ENCODE measurements around the gene CSNK1G2.

DNA sequence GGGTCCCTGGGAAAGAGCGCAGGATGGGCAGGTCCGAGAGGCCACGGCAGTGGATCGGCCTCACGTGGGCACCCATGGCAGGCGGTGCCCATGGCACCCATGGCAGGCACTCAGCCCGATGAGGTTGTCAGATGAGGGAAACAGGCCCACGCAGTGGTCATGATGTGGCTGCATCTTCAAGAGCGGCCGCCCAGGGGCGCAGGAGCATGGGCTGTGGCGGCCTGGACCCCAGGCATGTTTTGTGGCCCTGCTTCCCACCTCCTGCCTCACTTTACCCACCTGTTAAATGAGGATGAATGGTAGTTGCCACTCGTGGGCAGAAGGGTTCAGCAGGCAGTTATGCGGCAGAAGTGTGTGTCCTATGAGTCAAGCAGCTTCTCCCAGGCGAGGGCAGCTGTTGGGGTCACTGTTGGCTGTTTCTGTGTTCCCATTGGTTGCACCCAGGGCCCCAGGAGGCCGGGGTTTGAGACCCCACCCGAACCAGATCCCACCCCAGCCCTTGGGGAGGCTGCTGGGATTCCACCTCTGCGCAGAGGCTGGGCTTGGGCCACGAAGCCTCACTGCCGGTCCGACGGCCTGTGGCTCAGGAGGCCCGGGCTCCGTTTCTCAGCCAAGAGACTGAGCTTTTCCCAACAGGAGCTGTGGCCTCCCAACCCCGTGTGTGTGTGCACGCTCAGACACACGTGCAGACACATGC, 30.0 kb downstream of the CSNK1G2 start:
- TF ChIP-seq, protein P1, sequence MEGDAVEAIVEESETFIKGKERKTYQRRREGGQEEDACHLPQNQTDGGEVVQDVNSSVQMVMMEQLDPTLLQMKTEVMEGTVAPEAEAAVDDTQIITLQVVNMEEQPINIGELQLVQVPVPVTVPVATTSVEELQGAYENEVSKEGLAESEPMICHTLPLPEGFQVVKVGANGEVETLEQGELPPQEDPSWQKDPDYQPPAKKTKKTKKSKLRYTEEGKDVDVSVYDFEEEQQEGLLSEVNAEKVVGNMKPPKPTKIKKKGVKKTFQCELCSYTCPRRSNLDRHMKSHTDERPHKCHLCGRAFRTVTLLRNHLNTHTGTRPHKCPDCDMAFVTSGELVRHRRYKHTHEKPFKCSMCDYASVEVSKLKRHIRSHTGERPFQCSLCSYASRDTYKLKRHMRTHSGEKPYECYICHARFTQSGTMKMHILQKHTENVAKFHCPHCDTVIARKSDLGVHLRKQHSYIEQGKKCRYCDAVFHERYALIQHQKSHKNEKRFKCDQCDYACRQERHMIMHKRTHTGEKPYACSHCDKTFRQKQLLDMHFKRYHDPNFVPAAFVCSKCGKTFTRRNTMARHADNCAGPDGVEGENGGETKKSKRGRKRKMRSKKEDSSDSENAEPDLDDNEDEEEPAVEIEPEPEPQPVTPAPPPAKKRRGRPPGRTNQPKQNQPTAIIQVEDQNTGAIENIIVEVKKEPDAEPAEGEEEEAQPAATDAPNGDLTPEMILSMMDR (IDR thresholded peaks at IDR 0.05): no peak
- TF ChIP-seq EZH2 (IDR thresholded peaks at IDR 0.05; ENCODE audit: borderline replicate concordance, insufficient read depth, low read depth, low read length, poor library complexity, severe bottlenecking): no peak
